HG03139 (cell line): ENCODE measurements around the gene FAM219B.

ENCODE experiments used
- ATAC-seq: cut with Tn5 transposase; IDR thresholded peaks from one replicate; pipeline ENCODE4 v1.9.1; 2021; ENCODE audit not compliant: unreplicated experiment

The FAM219B gene

GRCh38 chr15:74850393-74850792, 56.3 kb downstream of the FAM219B start:
- ATAC-seq: no peak
